SK-N-SH treated with all-trans-retinoic acid at 6 μM for 48 hours (cell line): ENCODE results near the gene USF3.

Source experiments
- ARNTL ChIP-seq: fragments of 450-650 bp; formaldehyde crosslinking; IDR thresholded peaks from 2 replicates; pipeline ENCODE4 v1.5.0; 2020; ENCODE audit warnings: low read depth, mild to moderate bottlenecking, moderate library complexity, borderline replicate concordance
- ISL1 ChIP-seq: fragments of 250-450 bp; sonication (Bioruptor Pico); IDR thresholded peaks from 2 replicates; pipeline ENCODE4 v2.1.2; 2022; ENCODE audit warnings: mild to moderate bottlenecking, moderate library complexity
- PATZ1 ChIP-seq: fragments of 250-450 bp; sonication (Bioruptor Pico); IDR thresholded peaks from 2 replicates; pipeline ENCODE4 v1.8.0; 2020; ENCODE audit warnings: mild to moderate bottlenecking, moderate library complexity, borderline replicate concordance
- POU6F1 ChIP-seq: fragments of 250-450 bp; sonication (Bioruptor Pico); IDR thresholded peaks from 2 replicates; pipeline ENCODE4 v1.8.0; 2021; ENCODE audit warnings: low read depth, mild to moderate bottlenecking, moderate library complexity, borderline replicate concordance
- PPARA ChIP-seq: fragments of 250-450 bp; sonication (Bioruptor Pico); IDR thresholded peaks from 2 replicates; pipeline ENCODE4 v1.5.0; 2020; ENCODE audit warnings: mild to moderate bottlenecking, borderline replicate concordance
- TCF4 ChIP-seq: fragments of 250-450 bp; sonication (Bioruptor Pico); IDR thresholded peaks from 2 replicates; pipeline ENCODE4 v1.8.0; 2021; ENCODE audit warnings: mild to moderate bottlenecking, moderate library complexity, borderline replicate concordance
- TOX ChIP-seq: fragments of 250-450 bp; sonication (Bioruptor Pico); IDR thresholded peaks from 2 replicates; pipeline ENCODE4 v1.8.0; 2021; ENCODE audit warnings: mild to moderate bottlenecking, moderate library complexity, borderline replicate concordance
- ZFP3 ChIP-seq: fragments of 250-450 bp; sonication (Bioruptor Pico); IDR thresholded peaks from 2 replicates; pipeline ENCODE4 v1.5.0; 2020; ENCODE audit warnings: mild to moderate bottlenecking, moderate library complexity
- ZNF565 ChIP-seq: fragments of 450-650 bp; formaldehyde crosslinking; conservative IDR thresholded peaks from 2 replicates; pipeline ENCODE4 v1.5.0; 2020; ENCODE audit warnings: low read depth, mild to moderate bottlenecking, moderate library complexity

GRCh38 chr3:113707835-113708234 lies 11.4 kb upstream of the USF3 start:
- TF ChIP-seq ZNF565 (CRISPR knock-in tag), result no peak
- TF ChIP-seq ISL1 (CRISPR knock-in tag), result no peak
- TF ChIP-seq TOX (CRISPR knock-in tag), result no peak
- TF ChIP-seq ARNTL (CRISPR knock-in tag), result no peak
- TF ChIP-seq ZFP3, result no peak
- TF ChIP-seq POU6F1 (CRISPR knock-in tag), result no peak
- TF ChIP-seq PPARA (CRISPR knock-in tag), result no peak
- no peak for TF ChIP-seq PATZ1 (CRISPR knock-in tag)
- TF ChIP-seq TCF4 (CRISPR knock-in tag), result no peak
